ENCODE results near the gene DIO2.

The DIO2 gene

DNA sequence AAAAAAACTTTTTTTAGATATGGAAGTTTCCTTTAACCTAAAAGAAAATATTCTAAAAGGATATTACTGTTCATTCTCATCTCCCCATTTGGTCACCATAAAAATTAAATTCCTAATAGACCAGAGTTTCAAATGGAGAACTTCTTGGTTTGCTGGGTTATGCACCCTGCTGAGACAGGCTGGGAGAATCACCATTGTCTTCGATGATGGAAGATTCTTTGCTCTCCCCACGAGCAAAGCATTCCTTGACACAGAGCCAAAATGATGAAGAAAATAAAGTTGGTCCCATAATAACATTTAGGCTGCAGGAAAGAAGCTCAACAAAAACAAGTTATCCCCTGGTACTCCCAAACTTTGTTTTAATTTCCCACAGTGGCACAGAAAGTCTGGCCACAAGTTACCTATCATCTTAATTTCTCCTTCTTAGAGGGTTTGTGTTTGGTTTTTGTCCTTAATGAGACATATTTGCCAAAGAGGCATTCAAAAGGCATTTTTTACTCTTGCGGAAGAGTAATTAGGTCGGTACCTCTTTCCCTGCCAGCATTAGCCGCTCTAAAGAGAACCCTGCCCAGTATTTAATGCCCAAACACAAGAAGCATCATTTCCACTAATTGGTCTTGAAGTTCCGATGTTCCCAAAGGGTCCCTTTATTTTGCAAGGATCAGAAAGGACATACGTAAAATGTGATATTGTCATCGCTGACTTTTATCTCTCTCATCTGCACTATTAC is 4.8 kb downstream of the DIO2 start:
- H3K27me3 Mint-ChIP-seq (ENCODE audit: low read depth): no peaks in the 10 kb centered on the region
- no peak for DNase-seq (ENCODE audit: low spot score)
- no peak overlapping the region for H3K27ac Mint-ChIP-seq
- no peaks in the 10 kb centered on the region for H3K4me1 Mint-ChIP-seq (ENCODE audit: low read depth)
- no peaks in the 10 kb centered on the region for H3K36me3 Mint-ChIP-seq (ENCODE audit: low read depth)
- no peak overlapping the region for H3K4me3 Mint-ChIP-seq
- no peaks in the 10 kb centered on the region for H3K9me3 Mint-ChIP-seq

DNA sequence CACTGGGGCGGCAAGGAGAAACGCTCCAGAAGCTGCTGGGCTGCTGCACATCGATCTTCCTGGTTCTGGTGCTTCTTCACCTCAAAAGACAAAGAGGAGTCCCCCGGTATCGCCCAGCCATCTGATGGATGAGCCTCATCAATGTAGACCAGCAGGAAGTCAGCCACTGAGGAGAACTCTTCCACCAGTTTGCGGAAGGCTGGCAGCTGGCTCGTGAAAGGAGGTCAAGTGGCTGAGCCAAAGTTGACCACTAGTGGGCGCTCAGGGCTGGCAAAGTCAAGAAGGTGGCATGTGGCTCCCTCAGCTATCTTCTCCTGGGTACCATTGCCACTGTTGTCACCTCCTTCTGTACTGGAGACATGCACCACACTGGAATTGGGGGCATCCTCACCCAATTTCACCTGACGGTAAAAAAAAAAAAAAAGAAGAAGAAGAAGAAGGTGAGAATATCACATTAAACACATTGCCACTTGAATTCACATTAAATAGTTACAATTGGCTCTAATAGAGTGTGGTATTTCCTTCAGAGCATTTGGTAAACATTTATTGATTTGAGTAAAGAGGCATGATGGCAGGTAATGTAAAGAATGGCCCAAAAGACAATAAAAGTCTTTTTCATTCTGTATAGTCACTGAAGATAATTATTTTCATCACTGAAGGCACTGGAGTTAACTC is 8.3 kb downstream of the DIO2 start:
- no peak overlapping the region for H3K27ac Mint-ChIP-seq
- H3K4me3 Mint-ChIP-seq: no peak overlapping the region
- DNase-seq (ENCODE audit: low spot score): no peak
- H3K9me3 Mint-ChIP-seq: no peaks in the 10 kb centered on the region
- H3K36me3 Mint-ChIP-seq (ENCODE audit: low read depth): no peaks in the 10 kb centered on the region
- H3K4me1 Mint-ChIP-seq (ENCODE audit: low read depth): no peaks in the 10 kb centered on the region
- H3K27me3 Mint-ChIP-seq (ENCODE audit: low read depth): no peaks in the 10 kb centered on the region

DNA sequence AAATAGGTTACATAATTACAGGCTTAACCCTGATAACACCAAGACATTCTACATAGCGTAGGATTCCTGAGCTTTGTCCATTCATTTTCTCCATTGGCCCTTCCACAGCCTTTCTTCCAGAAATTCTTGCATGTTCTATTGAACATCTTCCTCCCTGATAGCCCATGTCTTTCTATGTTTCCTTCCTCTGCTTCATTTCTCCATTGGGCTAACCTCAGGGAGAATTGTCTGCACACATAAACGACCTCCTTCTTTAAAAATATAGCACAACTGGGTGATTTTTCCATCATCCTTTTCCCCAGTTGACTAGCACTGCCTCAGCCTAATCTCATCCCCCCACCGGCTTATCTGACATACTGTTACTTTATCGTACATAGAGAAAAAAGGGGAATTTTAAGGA is 11.2 kb downstream of the DIO2 start:
- H3K4me3 Mint-ChIP-seq: no peak overlapping the region
- DNase-seq (ENCODE audit: low spot score): no peak
- H3K4me1 Mint-ChIP-seq (ENCODE audit: low read depth): no peaks in the 10 kb centered on the region
- no peak overlapping the region for H3K27ac Mint-ChIP-seq
- no peaks in the 10 kb centered on the region for H3K27me3 Mint-ChIP-seq (ENCODE audit: low read depth)
- no peaks in the 10 kb centered on the region for H3K9me3 Mint-ChIP-seq
- H3K36me3 Mint-ChIP-seq (ENCODE audit: low read depth): no peaks in the 10 kb centered on the region

DNA sequence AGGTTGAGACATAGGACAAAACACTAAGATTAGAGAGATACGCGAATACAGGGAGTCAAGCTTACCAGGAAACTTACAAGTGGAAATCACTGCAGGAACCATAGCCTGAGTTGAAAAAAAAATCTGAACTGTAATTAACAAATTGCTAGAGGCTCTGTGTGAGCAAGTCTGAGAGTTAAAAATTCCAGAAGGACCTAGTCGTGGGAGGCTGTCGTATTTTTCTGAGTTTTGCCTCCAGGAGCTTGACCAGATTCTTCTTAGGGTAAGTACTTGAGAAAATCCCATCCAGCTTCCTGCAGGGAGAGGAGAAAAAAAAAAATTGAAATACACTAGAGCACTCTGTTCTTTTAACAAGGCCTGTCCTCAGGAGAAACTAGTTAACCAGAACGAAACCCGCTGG is 22.7 kb downstream of the DIO2 start:
- Mint-ChIP-seq H3K27ac (no peak overlapping the region), H3K4me1 (ENCODE audit: low read depth) (no peaks in the 10 kb centered on the region), H3K4me3 (no peak overlapping the region), H3K36me3 (ENCODE audit: low read depth) (no peaks in the 10 kb centered on the region), H3K9me3 (peaks cover 7% of the 10 kb centered on the region), H3K27me3 (ENCODE audit: low read depth) (no peaks in the 10 kb centered on the region)
- no peak for DNase-seq (ENCODE audit: low spot score)

DNA sequence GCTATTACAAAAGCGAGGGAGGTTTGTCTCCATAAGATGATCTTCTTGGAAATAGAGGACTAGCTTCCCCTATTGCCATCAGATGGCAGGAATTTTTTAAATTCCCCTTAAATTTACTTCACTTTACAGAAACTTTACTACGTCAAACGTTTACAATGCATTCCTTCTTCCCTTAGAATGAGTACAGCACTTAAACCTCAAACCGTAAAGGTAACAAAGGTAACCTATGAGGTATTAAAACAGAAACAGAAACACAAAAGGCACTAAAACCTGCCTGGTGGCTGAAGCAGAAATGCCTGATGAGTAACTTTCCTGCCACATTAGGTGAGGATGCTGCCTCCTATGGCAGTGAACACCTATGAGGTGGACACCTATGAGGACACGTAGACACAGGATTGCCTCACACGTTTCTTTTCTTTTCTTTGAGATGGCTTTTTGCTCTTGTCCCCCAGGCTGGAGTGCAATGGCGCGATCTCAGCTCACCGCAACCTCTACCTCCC is 25.0 kb downstream of the DIO2 start:
- no peaks in the 10 kb centered on the region for H3K4me1 Mint-ChIP-seq (ENCODE audit: low read depth)
- H3K27ac Mint-ChIP-seq: no peak overlapping the region
- no peak for DNase-seq (ENCODE audit: low spot score)
- no peaks in the 10 kb centered on the region for H3K36me3 Mint-ChIP-seq (ENCODE audit: low read depth)
- no peaks in the 10 kb centered on the region for H3K27me3 Mint-ChIP-seq (ENCODE audit: low read depth)
- H3K4me3 Mint-ChIP-seq: no peak overlapping the region
- H3K9me3 Mint-ChIP-seq: peaks cover 7% of the 10 kb centered on the region

DNA sequence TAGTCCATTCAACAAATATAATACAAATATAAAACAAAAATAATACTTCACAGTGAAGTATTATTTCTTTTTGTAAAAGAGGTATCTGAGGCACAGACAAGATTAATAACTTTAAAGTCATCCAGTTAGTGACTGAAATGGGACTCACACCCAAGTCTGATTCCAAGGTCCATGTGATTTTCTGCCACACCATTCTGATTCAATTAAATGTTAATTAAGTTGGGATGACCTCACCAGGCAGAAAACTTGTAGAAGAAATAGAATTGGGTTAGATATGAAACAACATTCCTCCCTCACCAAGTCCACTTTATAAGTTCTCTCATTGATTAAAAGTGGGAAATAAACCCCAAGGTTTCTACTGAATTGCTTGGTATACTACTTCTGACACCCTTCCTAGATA is 34.4 kb downstream of the DIO2 start:
- Mint-ChIP-seq H3K4me3 (no peak overlapping the region), H3K27ac (no peak overlapping the region), H3K9me3 (peaks cover 3% of the 10 kb centered on the region), H3K36me3 (ENCODE audit: low read depth) (no peaks in the 10 kb centered on the region), H3K4me1 (ENCODE audit: low read depth) (no peaks in the 10 kb centered on the region), H3K27me3 (ENCODE audit: low read depth) (no peaks in the 10 kb centered on the region)
- DNase-seq (ENCODE audit: low spot score): no peak

DNA sequence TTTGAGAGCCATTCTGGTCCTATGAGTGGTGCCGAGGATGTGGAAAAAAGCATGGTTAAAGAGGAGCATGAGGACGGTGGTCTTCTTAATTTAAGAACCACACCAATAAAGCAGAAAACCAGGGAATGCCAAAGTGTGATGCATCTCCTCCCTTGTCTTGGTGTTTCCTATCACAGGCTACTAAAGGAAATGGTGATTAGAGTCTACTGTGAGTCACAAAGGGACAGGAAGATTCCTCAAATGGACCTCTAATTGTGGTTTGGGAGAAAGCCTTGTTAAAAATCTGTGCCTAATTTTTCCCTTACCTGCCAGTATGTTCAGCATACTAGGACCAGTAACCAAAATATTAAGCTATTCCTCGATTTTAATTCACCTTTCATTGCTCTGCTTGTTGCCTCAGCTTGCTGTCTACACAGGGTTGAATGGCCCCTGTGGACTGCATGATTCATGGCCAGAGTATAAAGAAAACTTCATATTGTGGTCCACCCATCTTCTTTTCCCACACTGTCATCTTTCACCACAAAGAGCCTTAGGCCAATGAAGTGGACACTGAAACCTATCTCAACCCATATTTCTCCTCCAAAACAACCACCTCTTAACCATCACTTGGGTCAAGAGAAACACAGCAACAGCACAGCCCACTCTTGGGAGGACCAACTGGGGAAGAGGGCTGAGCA is 38.8 kb downstream of the DIO2 start:
- Mint-ChIP-seq H3K4me3 (no peak overlapping the region), H3K4me1 (ENCODE audit: low read depth) (no peaks in the 10 kb centered on the region), H3K27ac (no peak overlapping the region), H3K27me3 (ENCODE audit: low read depth) (no peaks in the 10 kb centered on the region), H3K36me3 (ENCODE audit: low read depth) (no peaks in the 10 kb centered on the region), H3K9me3 (peaks cover 3% of the 10 kb centered on the region)
- no peak for DNase-seq (ENCODE audit: low spot score)

DNA sequence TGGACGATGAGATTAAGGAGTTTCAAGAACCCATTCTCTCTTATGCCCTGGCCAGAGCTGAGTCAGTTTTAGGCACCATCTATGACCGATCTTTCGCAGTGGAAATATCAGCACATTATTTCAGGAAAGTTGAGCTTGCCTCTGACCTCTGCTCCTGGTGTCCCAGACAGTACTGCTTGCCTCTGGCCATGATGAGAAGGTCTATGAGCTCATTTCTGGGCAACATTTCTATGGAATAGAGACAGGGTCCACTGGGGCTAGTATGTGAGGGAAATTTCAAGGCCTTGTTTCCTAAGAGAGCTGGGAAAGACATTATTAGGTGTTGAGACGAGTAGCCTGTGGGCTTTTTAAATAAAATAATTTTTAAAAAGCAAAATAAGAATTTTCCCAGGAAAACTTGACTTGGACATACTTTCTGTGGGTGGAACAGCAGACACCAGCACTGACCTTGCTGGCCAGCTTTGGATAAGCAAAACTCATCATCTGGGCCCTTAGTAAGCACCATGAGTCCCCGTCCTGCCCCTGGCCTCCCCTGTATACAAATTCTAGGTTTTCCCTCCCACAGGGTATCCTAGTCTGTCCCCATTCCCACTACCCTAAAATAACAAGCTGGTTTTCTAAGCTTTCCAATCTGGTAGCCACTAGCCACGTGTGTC is 43.4 kb downstream of the DIO2 start:
- no peak overlapping the region for H3K27ac Mint-ChIP-seq
- no peaks in the 10 kb centered on the region for H3K36me3 Mint-ChIP-seq (ENCODE audit: low read depth)
- no peaks in the 10 kb centered on the region for H3K27me3 Mint-ChIP-seq (ENCODE audit: low read depth)
- H3K4me1 Mint-ChIP-seq (ENCODE audit: low read depth): no peaks in the 10 kb centered on the region
- DNase-seq (ENCODE audit: low spot score): no peak
- no peak overlapping the region for H3K4me3 Mint-ChIP-seq
- no peaks in the 10 kb centered on the region for H3K9me3 Mint-ChIP-seq

DNA sequence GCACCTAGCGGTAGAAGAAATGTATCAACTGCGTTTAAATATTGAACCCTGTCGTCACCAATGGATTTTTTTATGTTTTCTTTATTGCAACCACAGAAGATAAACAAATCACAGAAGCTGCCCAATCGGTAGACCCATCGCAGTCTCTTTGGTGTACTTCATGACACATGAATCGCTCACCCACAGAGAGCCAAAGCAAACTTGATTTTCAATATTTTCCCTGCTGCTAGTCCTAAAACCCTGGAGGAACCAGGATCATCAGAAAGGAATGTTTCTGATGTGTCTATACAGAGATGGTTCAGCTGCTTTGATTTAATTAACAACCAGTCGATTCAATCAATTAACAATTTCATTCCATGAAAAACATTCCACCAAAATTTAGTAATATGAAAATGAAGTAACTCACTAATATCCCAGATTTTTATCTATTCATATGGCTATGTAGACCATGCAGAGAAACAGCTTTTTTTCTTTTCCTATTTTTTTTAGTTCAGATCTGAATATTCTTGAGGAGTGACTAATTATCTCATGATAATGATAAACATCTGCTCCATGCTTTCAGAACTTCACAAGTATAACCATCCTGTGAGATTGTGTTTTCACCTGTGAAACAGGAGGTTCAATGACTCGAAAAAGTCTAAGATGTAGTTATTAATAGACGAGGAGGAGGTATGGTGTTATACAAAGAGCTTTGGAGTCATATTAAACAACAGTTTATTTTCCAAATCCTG is 46.1 kb downstream of the DIO2 start:
- Mint-ChIP-seq H3K27me3 (ENCODE audit: low read depth) (no peaks in the 10 kb centered on the region), H3K27ac (no peak overlapping the region), H3K4me1 (ENCODE audit: low read depth) (no peaks in the 10 kb centered on the region), H3K9me3 (no peaks in the 10 kb centered on the region), H3K4me3 (no peak overlapping the region), H3K36me3 (ENCODE audit: low read depth) (no peaks in the 10 kb centered on the region)
- no peak for DNase-seq (ENCODE audit: low spot score)

DNA sequence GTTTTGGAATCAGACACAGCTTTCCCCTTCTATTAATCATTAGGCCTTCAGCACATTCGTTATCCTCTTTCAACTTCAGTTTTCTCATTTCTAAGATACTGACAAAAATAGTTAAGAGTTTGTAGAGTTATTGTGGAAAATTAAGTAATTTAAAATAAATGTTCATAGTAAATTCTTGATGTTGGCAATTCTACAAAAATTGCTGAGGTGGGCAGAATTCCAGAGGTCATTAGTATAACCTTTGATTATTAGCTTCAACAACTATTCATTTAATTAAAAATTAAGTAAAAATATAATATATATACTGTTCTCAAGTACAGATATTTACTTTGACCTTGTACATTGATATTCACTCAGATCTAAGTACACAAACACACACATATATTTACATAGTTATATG is 58.5 kb downstream of the DIO2 start:
- Mint-ChIP-seq H3K27ac (no peak overlapping the region), H3K4me1 (ENCODE audit: low read depth) (no peaks in the 10 kb centered on the region), H3K36me3 (ENCODE audit: low read depth) (no peaks in the 10 kb centered on the region), H3K4me3 (no peak overlapping the region), H3K27me3 (ENCODE audit: low read depth) (no peaks in the 10 kb centered on the region), H3K9me3 (no peaks in the 10 kb centered on the region)
- DNase-seq (ENCODE audit: low spot score): no peak

DNA sequence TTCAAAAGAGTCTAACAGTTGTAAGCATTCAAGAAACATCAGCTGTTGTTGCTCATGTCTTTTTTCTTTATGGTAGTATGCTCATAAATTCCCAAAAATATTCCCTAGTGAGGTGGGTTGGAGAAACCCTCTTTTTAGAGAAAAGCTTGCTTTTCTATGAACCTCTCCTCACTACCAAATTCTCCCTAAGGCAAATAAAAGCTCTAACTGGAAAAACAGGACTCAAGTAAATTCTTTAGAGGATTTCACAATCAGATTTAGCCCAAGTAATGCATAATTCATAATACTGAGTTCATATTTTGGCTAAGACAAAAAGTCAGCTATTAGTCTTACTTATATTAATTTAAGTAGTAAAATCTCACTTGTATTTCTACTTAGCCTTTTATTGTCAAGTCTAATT is 59.1 kb downstream of the DIO2 start:
- H3K36me3 Mint-ChIP-seq (ENCODE audit: low read depth): no peaks in the 10 kb centered on the region
- no peaks in the 10 kb centered on the region for H3K9me3 Mint-ChIP-seq
- no peak overlapping the region for H3K4me3 Mint-ChIP-seq
- H3K27ac Mint-ChIP-seq: no peak overlapping the region
- H3K27me3 Mint-ChIP-seq (ENCODE audit: low read depth): no peaks in the 10 kb centered on the region
- H3K4me1 Mint-ChIP-seq (ENCODE audit: low read depth): no peaks in the 10 kb centered on the region
- no peak for DNase-seq (ENCODE audit: low spot score)

DNA sequence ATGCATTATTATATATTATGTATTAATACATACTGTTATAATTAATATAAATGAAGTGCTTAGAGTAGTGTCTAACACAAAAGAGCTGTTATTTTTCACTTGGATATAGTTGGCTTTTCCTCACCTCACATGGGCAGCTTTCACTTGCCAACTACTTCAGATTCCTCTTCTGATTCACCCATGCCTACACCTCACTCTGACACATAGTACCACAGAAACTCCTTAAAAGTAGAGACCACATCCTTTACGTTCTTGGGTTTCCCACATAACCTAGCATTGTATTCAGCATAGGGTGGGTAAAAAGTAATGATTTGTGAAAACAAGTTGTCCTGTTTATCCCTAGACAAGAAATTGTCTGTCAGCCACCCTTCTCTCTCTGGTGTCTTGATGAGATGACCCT is 61.0 kb downstream of the DIO2 start:
- Mint-ChIP-seq H3K27me3 (ENCODE audit: low read depth) (no peaks in the 10 kb centered on the region), H3K27ac (no peak overlapping the region), H3K36me3 (ENCODE audit: low read depth) (no peaks in the 10 kb centered on the region), H3K9me3 (no peaks in the 10 kb centered on the region), H3K4me3 (no peak overlapping the region), H3K4me1 (ENCODE audit: low read depth) (no peaks in the 10 kb centered on the region)
- no peak for DNase-seq (ENCODE audit: low spot score)

All from T-helper 2 cell treated with Interferon-gamma antibody and Interleukin-4, amounts not matched to agents 5 μg/mL and 100 μg/mL, for 36 hours (primary cell).